HG02973 (cell line): ENCODE results near the gene TACR1.

ENCODE experiments used
- ATAC-seq: cut with Tn5 transposase; IDR thresholded peaks from one replicate; pipeline ENCODE4 v1.9.1; 2021; ENCODE audit warnings: moderate library complexity; ENCODE audit not compliant: unreplicated experiment

Gene TACR1

GRCh38 chr2:75055142-75055819 is 144.0 kb downstream of the TACR1 start:
- no peak for ATAC-seq

DNA sequence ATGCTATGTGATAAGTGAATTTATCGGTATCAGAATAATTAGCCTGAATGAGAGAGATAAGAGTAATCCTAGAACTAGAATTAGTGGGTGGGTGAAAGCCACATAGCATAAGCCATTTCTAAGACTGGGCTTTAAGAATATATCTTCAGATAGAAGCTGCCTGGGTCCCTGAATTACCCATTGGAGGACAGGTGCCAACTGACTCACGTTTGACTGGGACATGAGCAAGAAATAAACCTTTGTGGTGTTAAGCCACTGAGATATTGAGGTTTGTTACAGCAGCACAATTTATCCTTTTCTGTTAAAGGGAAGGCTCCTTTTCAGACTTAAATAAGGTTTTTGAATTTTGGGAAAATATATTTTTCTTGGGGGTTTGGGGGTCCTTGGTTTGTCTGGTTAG is 145.0 kb downstream of the TACR1 start:
- ATAC-seq, result no peak

- ATAC-seq, result peak; percentile 72
Observed at GRCh38 chr2:75053484-75054112, 145.7 kb downstream of the TACR1 start.

DNA sequence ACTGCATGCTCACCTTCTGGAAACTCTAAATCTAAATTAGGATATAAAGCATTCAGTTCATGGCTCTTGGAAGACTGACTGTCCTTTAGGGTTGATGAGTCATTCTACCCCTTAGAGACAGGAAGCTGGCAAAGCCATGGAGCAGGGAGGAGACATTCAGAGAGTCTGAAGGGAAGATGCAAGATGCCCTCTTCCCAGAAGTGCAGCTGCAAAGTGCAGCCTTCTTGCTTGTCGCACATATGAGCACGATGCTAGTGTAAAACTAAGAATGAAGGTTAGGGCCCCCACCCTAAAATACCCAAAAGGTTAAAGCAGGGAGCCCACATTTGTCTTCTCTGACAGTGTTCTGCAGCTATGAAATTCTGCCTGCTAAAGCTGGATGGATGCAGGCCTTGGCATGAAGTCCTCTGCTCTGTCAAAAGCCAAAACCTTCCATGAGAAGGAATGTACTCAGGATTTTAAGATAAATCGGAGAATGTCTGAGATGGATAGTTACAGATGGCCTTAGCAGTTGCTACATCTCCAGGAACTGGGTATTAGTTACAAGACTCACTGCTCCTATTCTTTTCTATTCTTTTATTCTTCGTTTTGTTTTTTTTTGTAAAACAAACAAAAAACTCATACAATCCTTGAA is 151.2 kb downstream of the TACR1 start:
- no peak for ATAC-seq

GRCh38 chr2:75047189-75047991 is 151.9 kb downstream of the TACR1 start:
- ATAC-seq, result no peak

- no peak for ATAC-seq
Observed at GRCh38 chr2:75045526-75046050, 153.7 kb downstream of the TACR1 start.

DNA sequence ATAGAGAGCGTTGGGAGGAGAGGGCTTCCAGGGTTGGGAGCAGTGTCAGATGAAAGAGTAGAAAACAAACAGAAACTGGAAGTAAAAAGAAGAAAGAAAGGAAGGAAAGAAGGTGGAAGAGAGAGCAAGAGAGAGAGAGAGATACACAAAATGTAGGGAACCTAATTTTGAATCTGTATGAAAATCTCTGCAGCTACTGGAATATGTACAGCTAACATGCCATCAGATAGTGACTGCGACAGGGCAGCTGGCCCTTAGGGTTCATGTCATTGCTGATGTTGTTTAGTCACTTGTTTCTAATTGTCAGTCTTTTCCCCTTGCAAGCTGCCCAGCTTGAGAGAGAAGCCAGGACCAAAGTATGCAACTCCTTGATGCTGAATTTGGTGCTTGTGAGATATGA is 155.0 kb downstream of the TACR1 start:
- ATAC-seq, result no peak

GRCh38 chr2:75042823-75043222 is 156.5 kb downstream of the TACR1 start:
- no peak for ATAC-seq

DNA sequence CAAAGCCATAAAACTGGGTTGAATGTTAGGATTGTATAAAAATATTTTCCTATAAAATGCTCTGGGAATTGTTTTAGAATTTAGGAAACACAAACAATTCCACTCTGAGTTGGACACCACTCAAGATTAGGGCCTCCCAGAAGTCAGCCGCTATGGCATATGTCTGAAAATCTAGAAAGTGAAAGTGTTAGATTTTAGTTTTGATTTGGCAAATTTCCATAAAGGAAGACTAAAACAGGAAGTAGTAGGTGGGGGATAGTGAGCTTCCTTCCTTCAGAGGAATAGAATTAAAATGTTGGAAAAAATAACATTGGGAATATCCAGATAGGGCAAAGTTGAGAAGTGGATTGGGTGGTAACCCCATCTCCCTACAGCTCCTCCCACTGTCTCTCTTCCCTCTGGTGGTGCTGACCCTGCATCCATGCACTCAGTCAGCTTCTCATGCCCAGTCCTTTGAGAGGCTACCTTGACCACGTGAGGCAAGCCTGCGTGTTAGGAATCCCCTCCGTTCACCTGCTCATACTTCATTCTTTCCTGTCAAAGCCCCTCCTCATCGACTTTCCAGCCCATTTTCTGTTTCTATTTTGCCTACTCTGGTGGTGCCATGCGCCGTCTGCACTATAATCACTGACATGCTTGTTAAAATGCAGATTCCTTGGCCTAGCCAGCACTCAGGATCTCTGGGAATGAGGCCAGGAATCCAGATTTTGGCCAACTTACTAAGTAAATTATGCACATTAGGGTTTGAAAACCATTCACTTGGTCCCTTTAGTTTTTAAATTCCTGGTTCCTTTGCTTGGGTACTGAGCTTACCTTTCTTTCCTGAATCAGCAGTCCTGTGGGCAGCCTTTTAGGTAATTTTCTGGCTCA is 157.4 kb downstream of the TACR1 start:
- no peak for ATAC-seq

DNA sequence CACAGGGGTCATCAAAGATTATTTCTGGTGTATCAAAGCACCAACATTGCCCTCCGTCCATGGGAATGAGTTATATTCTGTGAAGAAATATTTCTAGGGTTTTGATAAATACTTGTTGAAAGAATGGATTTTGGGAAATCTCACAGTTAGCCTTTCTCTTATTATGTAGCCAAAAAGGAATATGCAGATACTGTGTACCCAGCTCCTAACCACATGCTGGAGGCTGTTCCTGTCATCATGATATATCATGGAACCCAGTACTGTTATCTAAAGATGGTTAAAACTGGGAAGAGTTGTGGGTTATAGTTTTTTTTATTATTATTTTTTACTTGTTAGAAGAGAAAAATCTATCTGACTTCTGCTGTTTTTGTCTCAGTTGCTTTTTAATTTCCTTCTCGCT is 158.1 kb downstream of the TACR1 start:
- ATAC-seq, result no peak

DNA sequence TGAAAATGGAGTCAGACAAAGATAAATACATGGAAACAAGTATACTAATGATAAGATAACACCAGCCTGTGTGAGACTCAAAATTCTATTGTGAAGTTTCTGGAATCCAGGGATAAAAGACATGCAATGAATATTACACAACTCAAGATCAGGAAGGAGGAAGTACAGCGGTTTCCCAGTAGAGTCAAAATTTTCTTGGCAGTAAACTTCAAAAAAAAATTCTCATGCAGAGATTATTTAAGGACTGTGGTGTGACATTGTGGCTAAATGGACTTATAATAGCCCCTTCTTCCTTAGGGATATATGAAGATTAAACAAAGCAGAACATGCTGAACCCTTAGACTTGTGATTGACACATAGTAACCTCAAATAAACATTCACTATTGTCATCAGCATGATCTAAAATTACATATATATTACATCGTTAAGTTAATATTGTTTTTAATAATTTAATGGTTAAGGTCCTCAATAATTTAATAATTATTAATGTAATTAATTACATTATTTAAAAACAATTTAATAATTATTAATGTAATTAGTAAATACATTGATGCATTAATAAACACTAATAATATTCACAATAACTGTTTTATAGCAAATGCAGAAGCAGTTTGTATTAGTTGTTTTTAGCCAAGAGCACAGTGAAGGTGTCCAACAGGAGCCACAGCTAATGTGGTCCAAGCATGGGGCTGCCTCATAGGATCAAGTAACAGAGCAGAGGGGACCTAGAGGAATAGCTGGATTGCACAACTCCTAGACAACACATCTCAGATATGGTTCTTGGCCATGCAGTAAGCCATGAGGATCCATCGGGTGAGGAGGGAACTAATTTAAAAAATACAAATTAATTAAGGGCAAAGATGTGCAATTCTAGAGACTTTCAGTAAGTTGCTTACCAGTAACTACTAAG is 163.6 kb downstream of the TACR1 start:
- ATAC-seq, result no peak

GRCh38 chr2:75033516-75033915 is 165.8 kb downstream of the TACR1 start:
- ATAC-seq, result no peak

- ATAC-seq, result no peak
Observed at GRCh38 chr2:75031906-75032803, 167.2 kb downstream of the TACR1 start.

DNA sequence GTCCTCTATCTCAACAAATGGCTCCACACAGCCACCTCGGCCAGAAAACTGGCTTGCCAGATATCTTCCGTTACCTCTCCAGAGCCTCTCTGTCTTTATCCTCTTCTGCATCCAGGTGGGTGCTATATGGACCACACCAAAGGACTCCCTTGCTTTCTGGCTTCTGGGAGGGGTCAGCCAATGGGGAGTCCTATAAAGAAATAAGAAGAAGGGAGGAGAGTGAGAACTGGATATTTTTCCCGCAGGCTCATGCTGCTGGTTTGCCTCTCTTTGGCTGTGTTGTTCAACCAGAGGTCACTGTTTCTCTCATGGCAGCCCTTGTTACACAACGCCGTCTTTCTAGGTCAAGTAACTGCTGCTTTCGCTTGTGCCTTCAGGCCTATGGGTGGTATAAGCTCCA is 168.1 kb downstream of the TACR1 start:
- no peak for ATAC-seq

- ATAC-seq, result no peak
Observed at GRCh38 chr2:75030218-75031009, 168.9 kb downstream of the TACR1 start.

DNA sequence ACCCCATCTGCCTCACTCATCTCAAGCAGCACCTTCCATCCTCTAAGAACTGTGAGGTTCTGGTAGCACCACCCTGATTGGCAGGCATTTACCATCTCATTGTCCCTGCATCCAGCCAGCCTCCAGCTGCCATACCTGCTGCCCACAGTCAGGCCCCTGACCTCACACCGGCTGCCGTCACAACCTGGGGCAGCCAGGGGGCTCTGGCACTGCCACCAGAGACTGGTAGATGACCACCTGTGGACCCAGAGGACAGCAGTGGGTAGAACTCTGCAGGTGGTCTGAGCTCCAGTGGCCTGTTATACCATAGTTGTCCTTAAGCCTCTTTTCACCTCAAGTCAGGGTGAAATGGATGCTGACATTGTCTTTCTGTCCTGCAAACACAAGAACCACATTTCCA is 171.4 kb downstream of the TACR1 start:
- no peak for ATAC-seq

DNA sequence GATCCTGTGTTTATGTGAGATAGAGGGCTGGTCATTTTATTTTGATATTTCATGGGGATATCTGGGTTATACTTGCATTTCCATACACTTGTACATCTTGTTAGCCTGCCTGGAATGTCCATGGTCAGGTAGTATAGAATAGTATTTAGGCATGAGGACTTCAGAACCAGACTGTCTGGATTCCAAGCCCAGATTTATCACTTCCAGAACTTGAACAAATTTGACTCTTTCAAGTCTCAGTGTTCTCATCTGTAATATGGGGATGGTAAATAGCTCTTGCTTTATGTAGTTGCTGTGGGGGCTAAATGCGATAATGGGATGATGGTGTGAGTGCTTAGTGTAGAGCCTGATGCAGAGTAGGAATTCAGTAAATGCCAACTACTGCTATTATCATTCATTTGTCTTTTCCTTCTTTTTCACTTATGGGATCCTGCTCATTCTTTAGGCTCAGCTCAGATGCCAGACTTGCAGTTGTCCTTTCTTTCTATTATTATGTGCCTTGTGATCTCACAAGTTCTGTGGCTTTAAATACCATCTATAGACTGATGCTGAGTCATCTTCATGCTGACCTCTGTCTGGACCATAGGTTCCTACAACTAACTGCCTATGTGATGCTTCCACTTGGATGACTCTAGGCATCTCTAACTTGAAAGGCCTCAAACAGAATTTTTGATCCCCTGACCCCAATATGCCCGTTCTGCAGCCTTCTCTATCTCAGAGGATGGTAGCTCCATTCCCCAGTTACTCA is 173.5 kb downstream of the TACR1 start:
- ATAC-seq, result no peak
